Fibroblast of villous mesenchyme (primary cell): ENCODE measurements around the gene MTUS2. TPM values are rescaled to one million over a fixed set of nuclear protein-coding genes. Genes with fewer than 3 reads are reported as not detected.
A peak's percentile ranks its signal among the peaks of the same experiment; 100 is the strongest.
"Not testable (repeated sequence)": the region's sequence is repeated elsewhere in the genome, so short reads cannot be mapped to it uniquely, and the experiment has no call there.

Experiments
- DNase-seq: peaks from one replicate; pipeline ENCODE4 v3.0.0-alpha.2; 2010; ENCODE audit warnings: low read depth
- H3K4me3 ChIP-seq: 2 replicates; pipeline ENCODE4 v1.5.1; 2011; ENCODE audit warnings: low read depth, mild to moderate bottlenecking, low read length
- total RNA-seq: library from RNA; depleted of rRNA; stranded (reverse); fragments of >200 nt; gene quantifications from 2 replicates; pipeline ENCODE4 v1.2.3, GENCODE V29; 2012
- TF ChIP-seq, protein P1 (sequence below): IDR thresholded peaks from 2 replicates; pipeline ENCODE4 v1.5.1; 2012; ENCODE audit warnings: low read depth, mild to moderate bottlenecking, low read length; ENCODE audit not compliant: insufficient read depth

The MTUS2 gene
- total RNA-seq, 1 donor, result 1.3 TPM

DNA sequence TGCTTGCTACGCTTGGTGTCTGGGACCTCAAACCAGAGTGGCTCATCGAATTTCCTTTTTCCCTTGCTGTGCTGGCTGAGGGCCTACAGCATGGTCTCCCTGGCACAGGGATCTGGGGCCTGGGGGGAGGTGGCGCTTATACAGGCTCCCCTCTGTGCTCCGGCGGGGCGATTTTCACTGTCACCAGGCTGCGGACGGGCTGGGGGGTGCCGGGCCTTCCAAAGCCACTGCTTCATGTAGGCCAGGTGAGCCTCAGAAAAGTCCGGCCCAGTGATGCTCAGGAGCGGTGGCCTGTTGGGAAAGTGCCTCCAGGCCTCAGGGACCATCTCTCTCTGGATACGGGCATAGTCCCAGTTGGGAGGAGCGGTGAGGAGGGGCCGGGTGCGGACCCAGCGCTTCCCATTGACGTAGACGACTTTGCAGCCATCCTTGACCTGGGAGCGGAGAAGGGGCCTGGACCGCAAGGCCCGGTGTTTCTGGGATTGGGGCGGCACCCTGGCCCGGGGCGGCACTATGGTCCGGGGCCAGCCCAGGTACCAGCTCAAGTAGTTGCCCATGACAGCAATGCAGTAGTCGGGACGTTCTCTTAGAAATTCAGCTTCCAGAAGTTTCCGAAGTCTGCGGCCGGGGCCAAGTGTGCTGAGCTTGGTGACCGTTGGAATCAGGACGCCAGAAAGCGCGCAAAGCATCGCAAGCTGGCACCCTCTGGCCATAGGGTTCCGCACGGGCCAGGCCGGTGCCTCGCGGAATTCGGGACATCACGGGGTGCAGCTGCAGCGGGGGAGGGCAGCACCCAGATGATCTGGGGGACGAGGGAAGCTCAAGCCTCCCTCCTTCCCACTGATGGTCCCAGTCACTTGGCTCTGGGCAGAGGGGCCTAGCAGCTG lies 519.5 kb downstream of the MTUS2 start:
- TF ChIP-seq, protein P1, sequence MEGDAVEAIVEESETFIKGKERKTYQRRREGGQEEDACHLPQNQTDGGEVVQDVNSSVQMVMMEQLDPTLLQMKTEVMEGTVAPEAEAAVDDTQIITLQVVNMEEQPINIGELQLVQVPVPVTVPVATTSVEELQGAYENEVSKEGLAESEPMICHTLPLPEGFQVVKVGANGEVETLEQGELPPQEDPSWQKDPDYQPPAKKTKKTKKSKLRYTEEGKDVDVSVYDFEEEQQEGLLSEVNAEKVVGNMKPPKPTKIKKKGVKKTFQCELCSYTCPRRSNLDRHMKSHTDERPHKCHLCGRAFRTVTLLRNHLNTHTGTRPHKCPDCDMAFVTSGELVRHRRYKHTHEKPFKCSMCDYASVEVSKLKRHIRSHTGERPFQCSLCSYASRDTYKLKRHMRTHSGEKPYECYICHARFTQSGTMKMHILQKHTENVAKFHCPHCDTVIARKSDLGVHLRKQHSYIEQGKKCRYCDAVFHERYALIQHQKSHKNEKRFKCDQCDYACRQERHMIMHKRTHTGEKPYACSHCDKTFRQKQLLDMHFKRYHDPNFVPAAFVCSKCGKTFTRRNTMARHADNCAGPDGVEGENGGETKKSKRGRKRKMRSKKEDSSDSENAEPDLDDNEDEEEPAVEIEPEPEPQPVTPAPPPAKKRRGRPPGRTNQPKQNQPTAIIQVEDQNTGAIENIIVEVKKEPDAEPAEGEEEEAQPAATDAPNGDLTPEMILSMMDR, result no peak
- DNase-seq, result no peak
- no peak overlapping the region for H3K4me3 ChIP-seq

DNA sequence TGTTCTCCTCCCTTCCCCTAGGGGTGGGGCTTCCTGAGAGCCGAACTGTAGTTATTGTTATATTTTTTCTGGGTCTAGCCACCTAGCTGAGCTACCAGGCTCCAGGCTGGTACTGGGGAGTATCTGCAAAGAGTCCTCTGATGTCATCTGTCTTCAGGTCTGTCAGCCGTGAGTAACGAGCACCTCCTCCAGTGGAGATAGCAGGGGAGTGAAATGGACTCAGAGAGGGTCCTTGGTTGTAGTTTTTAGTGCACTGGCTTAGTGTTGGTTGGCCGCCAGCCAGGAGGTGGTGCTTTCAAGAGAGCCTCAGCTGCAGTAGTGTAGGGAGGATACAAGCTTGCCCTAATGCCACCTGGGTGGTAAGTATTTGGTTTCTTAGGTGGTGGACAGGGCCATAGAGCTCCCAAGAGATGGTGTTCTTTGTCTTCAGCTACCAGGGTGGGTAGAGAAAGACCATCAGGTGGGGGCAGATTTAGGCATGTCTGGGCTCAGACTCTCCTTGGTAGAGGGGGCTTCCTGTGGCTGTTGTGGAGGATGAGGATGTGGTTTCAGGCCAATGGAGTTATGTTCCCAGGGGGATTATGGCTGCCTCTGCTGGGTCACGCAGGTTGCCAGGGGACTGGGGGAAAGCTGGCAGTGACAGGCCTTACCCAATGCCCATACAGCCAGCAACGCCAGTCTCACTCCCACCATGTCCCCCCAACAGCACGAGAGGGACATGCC lies 525.9 kb downstream of the MTUS2 start:
- not testable (repeated sequence) for H3K4me3 ChIP-seq, DNase-seq

DNA sequence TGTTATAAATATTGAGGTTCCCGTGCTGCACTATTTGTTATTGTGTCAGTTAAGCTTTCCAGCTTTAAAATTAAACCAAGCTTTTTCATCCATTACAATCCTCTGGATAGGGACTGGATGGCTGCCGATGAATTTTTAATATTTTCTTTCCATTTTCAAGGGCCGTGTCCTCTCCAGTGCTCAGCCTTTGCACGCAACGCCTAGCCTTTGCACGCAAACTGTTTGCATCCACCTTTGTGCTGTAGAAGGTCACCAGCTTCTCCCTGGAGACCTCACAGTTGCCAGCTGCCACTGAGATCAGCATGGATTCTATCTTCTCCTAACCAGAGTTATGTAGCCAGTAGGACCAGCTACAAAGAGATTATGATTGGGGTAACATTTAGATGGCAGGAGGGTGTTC lies 534.9 kb downstream of the MTUS2 start:
- no peak overlapping the region for H3K4me3 ChIP-seq
- DNase-seq, result no peak
- TF ChIP-seq, protein P1, result no peak

DNA sequence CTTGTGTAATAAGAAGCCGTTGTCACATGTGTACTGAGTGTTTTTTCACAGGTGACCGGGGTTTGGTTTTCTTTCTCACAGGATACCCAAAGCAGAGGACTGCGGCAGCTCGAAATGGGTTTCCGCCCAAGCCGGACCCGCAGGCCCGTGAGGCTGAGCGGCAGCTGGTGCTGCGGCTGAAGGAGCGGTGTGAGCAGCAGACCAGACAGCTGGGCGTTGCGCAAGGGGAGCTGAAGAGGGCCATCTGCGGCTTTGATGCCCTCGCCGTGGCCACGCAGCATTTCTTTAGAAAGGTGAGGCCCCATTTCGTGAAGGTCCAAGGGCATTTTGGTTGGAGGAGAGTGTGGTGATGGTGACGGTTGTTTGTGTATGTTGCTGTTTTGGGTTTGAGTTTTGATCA lies 539.0 kb downstream of the MTUS2 start:
- TF ChIP-seq, protein P1, result no peak
- no peak overlapping the region for H3K4me3 ChIP-seq
- DNase-seq, result peak; percentile 11

DNA sequence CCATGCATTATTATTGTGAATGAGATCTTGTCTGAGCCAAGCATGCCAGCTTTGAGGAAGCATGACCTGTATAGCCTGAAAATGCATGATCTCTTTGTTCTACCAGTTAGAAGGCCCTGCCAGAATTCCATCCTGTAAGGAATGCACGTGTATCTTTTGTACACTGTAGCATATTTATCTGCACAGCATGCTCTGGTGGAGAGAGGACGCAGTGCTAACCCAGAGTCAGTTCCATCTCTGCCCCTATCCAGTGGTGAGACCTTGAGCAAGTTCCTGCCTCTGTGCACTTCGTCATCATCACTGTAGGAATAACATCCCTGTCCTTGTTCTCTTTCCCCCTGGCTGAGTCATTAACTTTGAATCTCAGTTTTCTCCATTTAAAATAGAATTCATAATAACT lies 541.6 kb downstream of the MTUS2 start:
- TF ChIP-seq, protein P1, result no peak
- H3K4me3 ChIP-seq, result no peak overlapping the region
- no peak for DNase-seq

DNA sequence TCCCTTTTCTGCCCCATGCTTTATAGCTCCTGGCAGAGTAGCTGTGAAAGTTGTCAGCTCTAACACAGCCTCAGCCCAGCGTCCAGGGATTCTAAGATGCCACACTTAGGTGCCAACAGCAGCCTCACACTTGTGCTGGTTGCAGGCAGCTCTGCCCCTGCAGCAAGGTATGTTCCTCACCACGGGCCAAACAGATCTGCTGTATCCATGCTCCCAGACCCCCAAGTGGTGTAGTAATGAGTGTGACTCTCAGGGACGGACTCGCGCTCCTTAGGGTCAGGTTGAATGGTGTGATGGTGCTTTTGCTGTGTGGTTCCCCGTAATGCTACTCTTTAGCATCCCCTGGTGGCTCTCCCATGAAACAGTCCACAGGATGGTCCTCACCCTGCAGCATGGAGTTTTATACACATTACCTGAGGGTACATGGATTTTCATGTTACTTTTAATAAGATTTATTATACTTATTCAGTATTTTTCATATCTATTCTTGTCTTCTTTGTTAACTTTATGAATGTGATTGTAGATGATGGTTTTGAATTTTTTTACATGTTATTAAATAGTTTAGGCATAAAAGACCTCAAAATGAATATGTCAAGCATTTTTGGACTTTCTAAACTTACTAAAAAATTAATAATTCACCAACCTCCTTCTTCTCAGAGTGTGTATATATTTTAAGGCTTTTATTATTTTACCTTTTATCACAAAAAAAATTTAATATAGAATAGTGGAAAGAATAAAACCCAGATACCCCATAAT lies 542.9 kb downstream of the MTUS2 start:
- TF ChIP-seq, protein P1, result peak; percentile 100
- H3K4me3 ChIP-seq, result no peak overlapping the region
- peak; percentile 52 for DNase-seq
